Loucy (cell line): ENCODE measurements around the gene PCDHA11.
"Not testable (repeated sequence)": the region's sequence is repeated elsewhere in the genome, so short reads cannot be mapped to it uniquely, and the experiment has no call there.

Experiments used
- H2AFZ ChIP-seq: fragments of 200-600 bp; sonication (generic); 2 replicates; pipeline ENCODE4 v1.6.0; 2016; ENCODE audit warnings: antibody characterized with exemption, mild to moderate bottlenecking, low read length, moderate library complexity
- H3F3A ChIP-seq: fragments of 200-600 bp; 2 replicates; pipeline ENCODE4 v1.6.0; 2016; ENCODE audit warnings: antibody characterized with exemption, low read depth, mild to moderate bottlenecking
- H3K27me3 ChIP-seq: fragments of 200-600 bp; sonication (generic); 2 replicates; pipeline ENCODE4 v1.6.1; 2014; ENCODE audit warnings: low read length, mild to moderate bottlenecking; ENCODE audit not compliant: insufficient read depth, poor library complexity, severe bottlenecking
- H3K36me3 ChIP-seq: fragments of 200-600 bp; sonication (generic); 2 replicates; pipeline ENCODE4 v1.6.1; 2016; ENCODE audit warnings: low read length; ENCODE audit not compliant: insufficient read depth
- H3K4me1 ChIP-seq: fragments of 200-600 bp; sonication (generic); 2 replicates; pipeline ENCODE4 v1.5.1; 2014; ENCODE audit warnings: low read length, mild to moderate bottlenecking; ENCODE audit not compliant: insufficient read depth, poor library complexity, severe bottlenecking
- H3K4me2 ChIP-seq: fragments of 200-600 bp; sonication (generic); 2 replicates; pipeline ENCODE4 v1.6.0; 2014; ENCODE audit warnings: antibody characterized with exemption, low read length, low read depth, mild to moderate bottlenecking; ENCODE audit not compliant: poor library complexity, severe bottlenecking
- H3K4me3 ChIP-seq: fragments of 200-600 bp; sonication (generic); 2 replicates; pipeline ENCODE4 v1.5.1; 2014; ENCODE audit warnings: low read length, mild to moderate bottlenecking, mixed read lengths; ENCODE audit not compliant: poor library complexity, severe bottlenecking
- H3K79me2 ChIP-seq: fragments of 200-600 bp; sonication (generic); 2 replicates; pipeline ENCODE4 v1.6.1; 2014; ENCODE audit warnings: low read length; ENCODE audit not compliant: insufficient read depth
- H3K9ac ChIP-seq: fragments of 200-600 bp; sonication (generic); 2 replicates; pipeline ENCODE4 v1.6.0; 2014; ENCODE audit warnings: mild to moderate bottlenecking, low read depth, low read length, moderate library complexity; ENCODE audit not compliant: poor library complexity, severe bottlenecking
- H3K9me2 ChIP-seq: fragments of 200-600 bp; sonication (generic); replicated peaks from 2 replicates; pipeline ENCODE4 v1.6.1; 2016; ENCODE audit warnings: low read depth, low read length, mixed read lengths
- H3K9me3 ChIP-seq: fragments of 200-600 bp; sonication (generic); 2 replicates; pipeline ENCODE4 v1.6.1; 2014; ENCODE audit warnings: mild to moderate bottlenecking, antibody characterized with exemption, low read length, low read depth; ENCODE audit not compliant: insufficient read depth
- H4K20me1 ChIP-seq: fragments of 200-600 bp; sonication (generic); 2 replicates; pipeline ENCODE4 v1.6.0; 2014; ENCODE audit warnings: antibody characterized with exemption, low read length, mild to moderate bottlenecking; ENCODE audit not compliant: insufficient read depth, poor library complexity, severe bottlenecking
- EZH2phosphoT487 ChIP-seq: fragments of 200-600 bp; IDR thresholded peaks from 2 replicates; pipeline ENCODE4 v1.6.1; 2018; ENCODE audit warnings: antibody characterized with exemption, mild to moderate bottlenecking, moderate library complexity, borderline replicate concordance
- TF ChIP-seq, protein P1 (sequence below): fragments of 200-600 bp; sonication (generic); conservative IDR thresholded peaks from 2 replicates; pipeline ENCODE4 v1.5.1; 2014; ENCODE audit warnings: mild to moderate bottlenecking, antibody characterized with exemption, low read length

PCDHA11 gene

GRCh38 chr5:140868721-140869554, at the start of gene PCDHA11:
Gene PCDHA11 (plus strand): TSS chr5:140868957. CDS start chr5:140869104, 147 bp downstream.
- Histone ChIP-seq H3K36me3 (no peaks in the 10 kb centered on the region), H3K4me2 (no peak within 1 kb of the TSS), H3K4me3 (no peak within 1 kb of the TSS), H3K9me3 (no peaks in the 10 kb centered on the region), H4K20me1 (no peaks in the 10 kb centered on the region), H3K9me2 (no peaks in the 10 kb centered on the region), H3F3A (no peaks in the 10 kb centered on the region), H3K9ac (no peak within 1 kb of the TSS), H3K27me3 (no peaks in the 10 kb centered on the region), H3K79me2 (no peaks in the 10 kb centered on the region), H3K4me1 (no peaks in the 10 kb centered on the region), H2AFZ (no peak within 1 kb of the TSS)
- TF ChIP-seq, protein P1, sequence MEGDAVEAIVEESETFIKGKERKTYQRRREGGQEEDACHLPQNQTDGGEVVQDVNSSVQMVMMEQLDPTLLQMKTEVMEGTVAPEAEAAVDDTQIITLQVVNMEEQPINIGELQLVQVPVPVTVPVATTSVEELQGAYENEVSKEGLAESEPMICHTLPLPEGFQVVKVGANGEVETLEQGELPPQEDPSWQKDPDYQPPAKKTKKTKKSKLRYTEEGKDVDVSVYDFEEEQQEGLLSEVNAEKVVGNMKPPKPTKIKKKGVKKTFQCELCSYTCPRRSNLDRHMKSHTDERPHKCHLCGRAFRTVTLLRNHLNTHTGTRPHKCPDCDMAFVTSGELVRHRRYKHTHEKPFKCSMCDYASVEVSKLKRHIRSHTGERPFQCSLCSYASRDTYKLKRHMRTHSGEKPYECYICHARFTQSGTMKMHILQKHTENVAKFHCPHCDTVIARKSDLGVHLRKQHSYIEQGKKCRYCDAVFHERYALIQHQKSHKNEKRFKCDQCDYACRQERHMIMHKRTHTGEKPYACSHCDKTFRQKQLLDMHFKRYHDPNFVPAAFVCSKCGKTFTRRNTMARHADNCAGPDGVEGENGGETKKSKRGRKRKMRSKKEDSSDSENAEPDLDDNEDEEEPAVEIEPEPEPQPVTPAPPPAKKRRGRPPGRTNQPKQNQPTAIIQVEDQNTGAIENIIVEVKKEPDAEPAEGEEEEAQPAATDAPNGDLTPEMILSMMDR, result no peak
- no peak for TF ChIP-seq EZH2phosphoT487

GRCh38 chr5:140821375-140822280, 47.1 kb upstream of the PCDHA11 start, which contains the start of gene PCDHA5:
Gene PCDHA5 (plus strand): TSS chr5:140821613.
- Histone ChIP-seq H3K9me2 (no peaks in the 10 kb centered on the region), H4K20me1 (no peaks in the 10 kb centered on the region), H3K79me2 (no peaks in the 10 kb centered on the region), H3K9me3 (no peaks in the 10 kb centered on the region; the same call in 1 of the 2 replicates), H3K4me2 (no peak within 1 kb of the TSS), H3K4me3 (no peak within 1 kb of the TSS), H3K4me1 (no peaks in the 10 kb centered on the region), H3K36me3 (no peaks in the 10 kb centered on the region), H3K27me3 (no peaks in the 10 kb centered on the region), H3F3A (no peaks in the 10 kb centered on the region), H3K9ac (no peak within 1 kb of the TSS), H2AFZ (no peak within 1 kb of the TSS)
- TF ChIP-seq EZH2phosphoT487, result no peak
- TF ChIP-seq, protein P1, result no peak

- Histone ChIP-seq H3K36me3 (no peaks in the 10 kb centered on the region), H4K20me1 (no peaks in the 10 kb centered on the region), H3K79me2 (no peaks in the 10 kb centered on the region), H3K4me2 (no peak overlapping the region), H3K9ac (no peak overlapping the region), H3K9me3 (no peaks in the 10 kb centered on the region; the same call in 1 of the 2 replicates), H3K9me2 (no peaks in the 10 kb centered on the region), H3F3A (no peaks in the 10 kb centered on the region), H3K4me1 (no peaks in the 10 kb centered on the region), H2AFZ (no peak overlapping the region), H3K4me3 (no peak overlapping the region), H3K27me3 (no peaks in the 10 kb centered on the region)
- TF ChIP-seq EZH2phosphoT487, result no peak
- TF ChIP-seq, protein P1, result no peak
Observed at GRCh38 chr5:140822281-140822629, 46.5 kb upstream of the PCDHA11 start.

- not testable (repeated sequence) for H3K4me2 ChIP-seq, H3K27me3 ChIP-seq, H3K9ac ChIP-seq, H3K36me3 ChIP-seq, H3K4me1 ChIP-seq, H3K9me3 ChIP-seq, H3K4me3 ChIP-seq, H3F3A ChIP-seq, H4K20me1 ChIP-seq, H3K79me2 ChIP-seq, H3K9me2 ChIP-seq, H2AFZ ChIP-seq
Observed at GRCh38 chr5:140822969-140823368, 45.8 kb upstream of the PCDHA11 start.
